Pancreas (tissue), 10 donors: ENCODE data around the gene CLUH. TPM values are rescaled to one million over a fixed set of nuclear protein-coding genes. Genes with fewer than 3 reads are reported as not detected.

Experiments
- ATAC-seq, 4 donors: fragments of 200-7000 bp; cut with Tn5 transposase; one replicate each; pipeline versions ENCODE4 v1.8.0 to v1.9.1; 2020; ENCODE audit warnings: mild to moderate bottlenecking in 4 of 4, moderate library complexity in 4 of 4
- DNase-seq, 6 donors: peaks; one replicate each; pipeline ENCODE4 v3.0.0-alpha.2; 2020
- FAIRE-seq: peaks from 2 replicates; lab custom pipeline; 2012; peaks lifted over from hg19 to GRCh38; lab: Jason Lieb, UNC
- H3K27ac ChIP-seq, 4 donors: fragments of 200-600 bp; sonication (generic); 1 replicate in 3 of 4; 2 replicates in 1 of 4; pipeline versions ENCODE4 v1.5.0 to v1.8.0; 2020
- H3K27me3 ChIP-seq, 4 donors: fragments of 200-600 bp; one replicate each; pipeline ENCODE4 v1.8.0; 2021
- H3K36me3 ChIP-seq, 3 donors: fragments of 200-600 bp; sonication (generic) in 1 of 3; one replicate each; pipeline versions ENCODE4 v1.5.0 to v1.8.0; 2020 to 2021
- H3K4me1 ChIP-seq, 3 donors: fragments of 200-600 bp; one replicate each; pipeline ENCODE4 v1.8.0; 2021
- H3K4me3 ChIP-seq, 4 donors: fragments of 200-600 bp; sonication (generic) in 2 of 4; one replicate each; pipeline versions ENCODE4 v1.5.0 to v1.8.0; 2020 to 2021
- H3K9me3 ChIP-seq, 4 donors: fragments of 200-600 bp; one replicate each; pipeline ENCODE4 v1.8.0; 2021
- CTCF ChIP-seq, 4 donors: fragments of 200-600 bp; sonication (generic) in 3 of 4; IDR thresholded peaks; one replicate each; pipeline versions ENCODE4 v1.5.0 to v1.8.0; 2021; ENCODE audit warnings: antibody characterized with exemption in 4 of 4
- WGBS, 2 donors: extraction: QIAGEN DNeasy Blood & Tissue Kit; methylation state at CpG; one replicate each; pipeline ENCODE4 v1.1.7; 2013; 5-methylcytosine and 5-hydroxymethylcytosine counted together
- intact Hi-C, 3 donors: fragments of 100-400 bp; cut with DNase I; formaldehyde crosslinking; loops; one replicate each; pipeline versions ENCODE4 v1.11.1 to v1.14.2; 2022
- polyA plus RNA-seq, 2 donors: library from polyadenylated mRNA; stranded (reverse); fragments of 200-250 nt; gene quantifications; one replicate each; pipeline ENCODE4 v1.2.3, GENCODE V29; 2013
- total RNA-seq, 6 donors: library from RNA; stranded (reverse); fragmentation: NEBNext Ultra II Directional in 4 of 6; extraction: Animal tissue kit (Norgen Biotek cat#: 25700) in 4 of 6; gene quantifications; one replicate each; pipeline versions ENCODE4 v1.2.1 to v1.2.4, GENCODE V29; 2021 to 2023
- donor health status: healthy with polysubstance abuse.
- donor health status: DM: no; HTN: no; CAD: no; lungs with moderate emphysema.
- donor health status: DM: no; HTN: no; CAD: no.
- donor health status: control.
- donor health status: control.
- donor health status: Bipolar disorder and iron deficiency.
- donor health status: DM: yes; HTN: yes; CAD: no.
- donor health status: DM: no; HTN: no; CAD: no.
- donor health status: DM: no; HTN: no; CAD: no.
- donor health status: DM: yes; HTN: yes; CAD: no.

Gene CLUH
- total and polyA plus RNA-seq, 8 donors, result 47.7 to 201 (median 66.1) TPM

GRCh38 chr17:2716649-2717048 is 5.1 kb upstream of the CLUH start:
- Histone ChIP-seq H3K27me3 (no peaks in the 10 kb centered on the region), H3K4me1 (peaks cover 0 to 6% (median 3%) of the 10 kb centered on the region in 3 donors), H3K36me3 (no peaks in the 10 kb centered on the region), H3K9me3 (no peaks in the 10 kb centered on the region), H3K27ac (no peak overlapping the region), H3K4me3 (no peak overlapping the region)
- DNase-seq (no peak), ATAC-seq (no peak), FAIRE-seq (no peak)
- no peak for TF ChIP-seq CTCF (IDR thresholded peaks at IDR 0.05)
- 78 to 80% methylated on average over 5 of the region's 5 CpGs for WGBS, 2 donors
- intact Hi-C loops, result no loop called here

GRCh38 chr17:2713881-2714280 is 2.3 kb upstream of the CLUH start:
- H3K27me3 ChIP-seq, result no peaks in the 10 kb centered on the region
- ATAC-seq, result no peak

GRCh38 chr17:2712300-2713043 is 908 bp upstream of the CLUH start:
- no peak for TF ChIP-seq CTCF (IDR thresholded peaks at IDR 0.05)
- peak overlapping the region; percentile 74 to 92 (median 86) for H3K27ac ChIP-seq
- peak in 3 of 6 donors; percentile 37 to 55 (median 54) for DNase-seq
- WGBS, 2 donors, result 55 to 58% methylated on average over 36 of the region's 36 CpGs
- no peak for ATAC-seq
- H3K27me3 ChIP-seq, result no peaks in the 10 kb centered on the region
- H3K4me1 ChIP-seq, result peaks cover 11 to 26% (median 20%) of the 10 kb centered on the region in 3 donors
- peak overlapping the region; percentile 72 to 99 (median 89) for H3K4me3 ChIP-seq
- FAIRE-seq, result no peak
- H3K36me3 ChIP-seq, result no peaks in the 10 kb centered on the region
- intact Hi-C loops, result no loop called here
- H3K9me3 ChIP-seq, result no peaks in the 10 kb centered on the region

More at GRCh38 chr17:2713881-2714280, 2.3 kb upstream of the CLUH start:
- 90 to 91% methylated on average over 9 of the region's 9 CpGs for WGBS, 2 donors
- FAIRE-seq (no peak), DNase-seq (no peak)
- no peaks in the 10 kb centered on the region for H3K9me3 ChIP-seq
- H3K4me1 ChIP-seq, result peaks cover 0 to 12% (median 8%) of the 10 kb centered on the region in 3 donors
- no peak for TF ChIP-seq CTCF (IDR thresholded peaks at IDR 0.05)
- no peak overlapping the region for H3K4me3 ChIP-seq
- intact Hi-C loops, result no loop called here
- no peaks in the 10 kb centered on the region for H3K36me3 ChIP-seq
- H3K27ac ChIP-seq, result no peak overlapping the region

GRCh38 chr17:2710803-2711607 is 559 bp downstream of the CLUH start:
- no peaks in the 10 kb centered on the region for H3K27me3 ChIP-seq
- peak overlapping the region; percentile 72 to 99 (median 89) for H3K4me3 ChIP-seq
- no peak for TF ChIP-seq CTCF (IDR thresholded peaks at IDR 0.05)
- ATAC-seq (peak; percentile 6 to 36 (median 11)), FAIRE-seq (no peak), DNase-seq (peak in 5 of 6 donors; percentile 54 to 84 (median 75))
- peak overlapping the region; percentile 74 to 92 (median 86) for H3K27ac ChIP-seq
- intact Hi-C loops, result no loop called here
- no peaks in the 10 kb centered on the region for H3K36me3 ChIP-seq
- no peaks in the 10 kb centered on the region for H3K9me3 ChIP-seq
- WGBS, 2 donors, result 0 to 1% methylated on average over 38 to 82 of the region's 82 CpGs
- H3K4me1 ChIP-seq, result peaks cover 17 to 34% (median 23%) of the 10 kb centered on the region in 3 donors
